ENCODE measurements around the gene LCNL1.
A peak's percentile ranks its signal among the peaks of the same experiment; 100 is the strongest.

The LCNL1 gene

GRCh38 chr9:136947028-136947891 lies 35.5 kb upstream of the LCNL1 start:
- DNase-seq, result no peak

- DNase-seq, result no peak
Observed at GRCh38 chr9:136947955-136948510, 34.8 kb upstream of the LCNL1 start.

- DNase-seq, result no peak
Observed at GRCh38 chr9:136949239-136949816, 33.5 kb upstream of the LCNL1 start.

GRCh38 chr9:136949817-136950655 lies 32.8 kb upstream of the LCNL1 start:
- peak; percentile 95 for DNase-seq

- no peak for DNase-seq
Observed at GRCh38 chr9:136950656-136951276, 32.0 kb upstream of the LCNL1 start.

- DNase-seq, result no peak
Observed at GRCh38 chr9:136951541-136952320, 31.1 kb upstream of the LCNL1 start, which contains the start of gene LCN12. LCN12 (plus strand) TSS chr9:136952273; CDS start chr9:136952328, 55 bp downstream.

- DNase-seq, result no peak
Observed at GRCh38 chr9:136952321-136952850, 30.4 kb upstream of the LCNL1 start.

- no peak for DNase-seq
Observed at GRCh38 chr9:136952876-136953770, 29.7 kb upstream of the LCNL1 start.

- no peak for DNase-seq
Observed at GRCh38 chr9:136953771-136954269, 29.0 kb upstream of the LCNL1 start.

GRCh38 chr9:136954270-136955083 lies 28.3 kb upstream of the LCNL1 start:
- no peak for DNase-seq

GRCh38 chr9:136955202-136955942 lies 27.4 kb upstream of the LCNL1 start:
- no peak for DNase-seq

GRCh38 chr9:136955943-136956335 lies 26.9 kb upstream of the LCNL1 start:
- no peak for DNase-seq

GRCh38 chr9:136956604-136957003 lies 26.2 kb upstream of the LCNL1 start:
- DNase-seq, result no peak

GRCh38 chr9:136957461-136957860 lies 25.3 kb upstream of the LCNL1 start:
- DNase-seq, result no peak

- DNase-seq, result no peak
Observed at GRCh38 chr9:136957901-136958300, 24.9 kb upstream of the LCNL1 start.

GRCh38 chr9:136958473-136958872 lies 24.3 kb upstream of the LCNL1 start:
- DNase-seq, result no peak

- DNase-seq, result no peak
Observed at GRCh38 chr9:136958898-136959850, 23.6 kb upstream of the LCNL1 start.
